ENCODE results near the gene RBL2. TPM values are rescaled to one million over a fixed set of nuclear protein-coding genes. Genes with fewer than 3 reads are reported as not detected.

Gene RBL2, protein sequence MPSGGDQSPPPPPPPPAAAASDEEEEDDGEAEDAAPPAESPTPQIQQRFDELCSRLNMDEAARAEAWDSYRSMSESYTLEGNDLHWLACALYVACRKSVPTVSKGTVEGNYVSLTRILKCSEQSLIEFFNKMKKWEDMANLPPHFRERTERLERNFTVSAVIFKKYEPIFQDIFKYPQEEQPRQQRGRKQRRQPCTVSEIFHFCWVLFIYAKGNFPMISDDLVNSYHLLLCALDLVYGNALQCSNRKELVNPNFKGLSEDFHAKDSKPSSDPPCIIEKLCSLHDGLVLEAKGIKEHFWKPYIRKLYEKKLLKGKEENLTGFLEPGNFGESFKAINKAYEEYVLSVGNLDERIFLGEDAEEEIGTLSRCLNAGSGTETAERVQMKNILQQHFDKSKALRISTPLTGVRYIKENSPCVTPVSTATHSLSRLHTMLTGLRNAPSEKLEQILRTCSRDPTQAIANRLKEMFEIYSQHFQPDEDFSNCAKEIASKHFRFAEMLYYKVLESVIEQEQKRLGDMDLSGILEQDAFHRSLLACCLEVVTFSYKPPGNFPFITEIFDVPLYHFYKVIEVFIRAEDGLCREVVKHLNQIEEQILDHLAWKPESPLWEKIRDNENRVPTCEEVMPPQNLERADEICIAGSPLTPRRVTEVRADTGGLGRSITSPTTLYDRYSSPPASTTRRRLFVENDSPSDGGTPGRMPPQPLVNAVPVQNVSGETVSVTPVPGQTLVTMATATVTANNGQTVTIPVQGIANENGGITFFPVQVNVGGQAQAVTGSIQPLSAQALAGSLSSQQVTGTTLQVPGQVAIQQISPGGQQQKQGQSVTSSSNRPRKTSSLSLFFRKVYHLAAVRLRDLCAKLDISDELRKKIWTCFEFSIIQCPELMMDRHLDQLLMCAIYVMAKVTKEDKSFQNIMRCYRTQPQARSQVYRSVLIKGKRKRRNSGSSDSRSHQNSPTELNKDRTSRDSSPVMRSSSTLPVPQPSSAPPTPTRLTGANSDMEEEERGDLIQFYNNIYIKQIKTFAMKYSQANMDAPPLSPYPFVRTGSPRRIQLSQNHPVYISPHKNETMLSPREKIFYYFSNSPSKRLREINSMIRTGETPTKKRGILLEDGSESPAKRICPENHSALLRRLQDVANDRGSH
- total RNA-seq (2016; rRNA removed; fragmentation: Illumina TruSeq; extraction: Trizol) = 35.3 and 41.2 TPM in 2 replicates
- 15.8 and 17.4 TPM in 2 replicates for total RNA-seq (2016; cell fraction: cytosol; rRNA removed; fragmentation: Illumina TruSeq; extraction: Trizol; ENCODE audit: low read depth)
- 35.0 and 41.3 TPM in 2 replicates for total RNA-seq (2016; cell fraction: insoluble cytoplasmic fraction; rRNA removed; fragmentation: Illumina TruSeq; extraction: Trizol)
- total RNA-seq (2016; cell fraction: membrane; rRNA removed; fragmentation: Illumina TruSeq; extraction: Trizol) = 24.6 and 30.8 TPM in 2 replicates
- total RNA-seq (2016; cell fraction: nucleus; rRNA removed; fragmentation: Illumina TruSeq; extraction: Trizol) = 63.6 and 68.6 TPM in 2 replicates
- 58.6 and 60.9 TPM in 2 replicates for polyA plus RNA-seq (2011; rRNA removed)
- 19.8 and 24.5 TPM in 2 replicates for polyA plus RNA-seq (2011; cell fraction: cytosol; rRNA removed)
- polyA plus RNA-seq (2011; cell fraction: nucleus; rRNA removed) = 142 and 145 TPM in 2 replicates
- 30.2 and 36.7 TPM in 2 replicates for polyA plus RNA-seq (2012)
- polyA plus RNA-seq (2016; cell fraction: cytosol; fragmentation: Illumina TruSeq; extraction: Trizol; ENCODE audit: low read depth) = 1.3 TPM in 2 replicates
- polyA plus RNA-seq (2016; cell fraction: insoluble cytoplasmic fraction; fragmentation: Illumina TruSeq; extraction: Trizol; ENCODE audit: low read depth) = 28.7 and 29.8 TPM in 2 replicates
- 6.9 and 7.0 TPM in 2 replicates for polyA plus RNA-seq (2016; cell fraction: membrane; fragmentation: Illumina TruSeq; extraction: Trizol; ENCODE audit: low read depth)
- polyA plus RNA-seq (2016; cell fraction: nucleus; fragmentation: Illumina TruSeq; extraction: Trizol; ENCODE audit: insufficient read depth, low read depth) = 82.3 and 82.9 TPM in 2 replicates
- 43.8 and 49.7 TPM in 2 replicates for polyA minus RNA-seq (2011; rRNA and poly(A)+ RNA removed; ENCODE audit: low replicate concordance)
- polyA minus RNA-seq (2011; cell fraction: cytosol; rRNA and poly(A)+ RNA removed) = 26.5 and 29.1 TPM in 2 replicates
- 122 and 132 TPM in 2 replicates for polyA minus RNA-seq (2011; cell fraction: nucleus; rRNA and poly(A)+ RNA removed)
- Bru-seq, nascent RNA = percentile 83 among the genes with signal in this experiment
- percentile 81 among the genes with signal in this experiment for BruChase-seq, experiment 1, labeled RNA remaining after a 6-hour chase
- percentile 83 among the genes with signal in this experiment for BruChase-seq, experiment 2, labeled RNA remaining after a 2-hour chase
- long read RNA-seq, experiment 1, full-length matches to known transcripts = 3 of 20 reads
- long read RNA-seq, experiment 1, partial matches to known transcripts = 11 of 20 reads
- long read RNA-seq, experiment 1, other reads (novel, unspliced or antisense) = 6 of 20 reads
- long read RNA-seq, experiment 2, full-length matches to known transcripts = 7 of 27 reads
- long read RNA-seq, experiment 2, partial matches to known transcripts = 5 of 27 reads
- long read RNA-seq, experiment 2, other reads (novel, unspliced or antisense) = 15 of 27 reads

DNA sequence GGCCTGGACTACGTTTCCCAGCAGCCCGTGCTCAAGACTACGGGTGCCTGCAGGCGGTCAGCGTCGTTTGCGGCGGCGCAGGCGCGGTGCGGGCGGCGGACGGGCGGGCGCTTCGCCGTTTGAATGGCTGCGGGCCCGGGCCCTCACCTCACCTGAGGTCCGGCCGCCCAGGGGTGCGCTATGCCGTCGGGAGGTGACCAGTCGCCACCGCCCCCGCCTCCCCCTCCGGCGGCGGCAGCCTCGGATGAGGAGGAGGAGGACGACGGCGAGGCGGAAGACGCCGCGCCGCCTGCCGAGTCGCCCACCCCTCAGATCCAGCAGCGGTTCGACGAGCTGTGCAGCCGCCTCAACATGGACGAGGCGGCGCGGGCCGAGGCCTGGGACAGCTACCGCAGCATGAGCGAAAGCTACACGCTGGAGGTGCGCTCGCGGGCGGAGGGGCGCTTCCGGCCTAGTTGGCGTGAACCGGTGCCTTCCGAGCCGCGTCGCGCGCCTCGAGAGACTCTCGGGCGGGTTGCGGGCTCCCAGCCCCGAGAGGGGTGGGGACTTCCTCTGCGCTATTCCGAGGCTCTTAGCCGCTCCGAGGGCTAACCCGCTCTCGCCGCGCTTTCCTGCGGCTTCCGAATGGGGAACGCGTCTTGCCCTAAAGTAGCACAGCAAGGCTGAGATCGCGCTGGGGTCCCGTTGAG is at the start of gene RBL2:
RBL2 (plus strand) TSS at position 95 of the 689 bp plus-strand sequence; CDS start at position 181, 86 bp downstream.
- in situ Hi-C loops (cut with HindIII; ENCODE audit: extremely low pct_ligation_motif_present, low pct_unique_long_range_greater_than_20kb) (loop anchor here (10.0 kb wide), 1 partner anchor 380 kb away; the partner anchor contains the start of genes CHD9 and CHD9NB), intact Hi-C loops (cut with micrococcal nuclease; ENCODE audit: unreplicated experiment) (loop anchor here (1.0 kb wide), 1 partner anchor 68 kb away; no protein-coding TSS in a partner anchor)
- no TSS peak for BruUV-seq (replicated peaks)
- Histone ChIP-seq H3K36me3 (replicated peaks in 1 of 2; ENCODE audit: control insufficient read depth in 1 of 2, insufficient read depth in 2 of 2, low read length in 2 of 2) (peaks cover 0 to 4% of the 10 kb centered on the region in 2 experiments; a peak in 2 of 5 replicates), H3K4me3 (replicated peaks in 1 of 3; ENCODE audit: insufficient read depth in 1 of 3, low read depth in 2 of 3, low read length in 3 of 3) (peak within 1 kb of the TSS; percentile 93 to 98 (median 94)), H4K20me1 (ENCODE audit: insufficient read depth, low read length) (peaks cover 9% of the 10 kb centered on the region), H3K27ac (ENCODE audit: extremely low read length, insufficient read depth, low read length) (peak within 1 kb of the TSS; percentile 81), H2AFZ (ENCODE audit: low read length) (peak within 1 kb of the TSS; percentile 100), H3K4me1 (ENCODE audit: insufficient read depth, low read length) (peaks cover 34% of the 10 kb centered on the region), H3K27me3 (ENCODE audit: control insufficient read depth in 1 of 2, insufficient read depth in 2 of 2, low read length in 2 of 2) (no peaks in the 10 kb centered on the region; a peak in 1 of 5 replicates), H3K79me2 (ENCODE audit: insufficient read depth, low read length) (peaks cover 43% of the 10 kb centered on the region), H3K4me2 (ENCODE audit: low read depth, low read length) (peak within 1 kb of the TSS; percentile 89), H3K9ac (ENCODE audit: insufficient read depth, low read depth, low read length) (peak within 1 kb of the TSS; percentile 92), H3K9me3 (ENCODE audit: low read length) (peaks cover 4% of the 10 kb centered on the region; the same call in 1 of the 2 replicates)
- FAIRE-seq = no peak
- peak; percentile 76 for DNase-seq (ENCODE audit: low spot score)
- ATAC-seq = peak; percentile 89
- ChIA-PET CTCF (ENCODE audit: low intra/inter-chr PET ratio, low total read pairs) (no interaction called here), POLR2A (interaction anchor here (1.0 to 3.8 kb wide), 7 partner anchors 11 to 851 kb away, joined by 3 to 20 read pairs (median 4); partner anchors contain the start of genes AKTIP, FTO and RPGRIP1L)
- WGBS (ENCODE audit: low lambda C conversion rate) = 0% methylated on average over 18 of the region's 89 CpGs
- TF ChIP-seq KLF16 (CRISPR knock-in tag; IDR thresholded peaks at IDR 0.05) (peak in 1 of 2 experiments; percentile 63; a peak in 1 of 4 replicates), RARG (CRISPR knock-in tag; IDR thresholded peaks at IDR 0.05; ENCODE audit: low read depth) (no peak), ZNF589 (CRISPR knock-in tag; conservative IDR thresholded peaks at IDR 0.05) (no peak), RCOR2 (CRISPR knock-in tag; IDR thresholded peaks at IDR 0.05) (no peak)
- TF ChIP-seq, protein P1, sequence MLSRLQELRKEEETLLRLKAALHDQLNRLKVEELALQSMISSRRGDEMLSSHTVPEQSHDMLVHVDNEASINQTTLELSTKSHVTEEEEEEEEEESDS (CRISPR knock-in tag; IDR thresholded peaks at IDR 0.05; ENCODE audit: borderline replicate concordance) = no peak

Data from HepG2 (cell line).